Smooth muscle cell (in vitro differentiated cells): ENCODE data around the gene RALGAPB. TPM values are rescaled to one million over a fixed set of nuclear protein-coding genes. Genes with fewer than 3 reads are reported as not detected.

Source experiments
- DNase-seq: peaks from one replicate; lab custom pipeline; 2025; ENCODE audit not compliant: unreplicated experiment; lab: John Stamatoyannopoulos, UW
- H2AFZ ChIP-seq: fragments of 200-600 bp; sonication (generic); 2 replicates; pipeline ENCODE4 v1.6.0; 2016; ENCODE audit warnings: antibody characterized with exemption, low read depth, mild to moderate bottlenecking
- H3F3A ChIP-seq: fragments of 200-600 bp; sonication (generic); 2 replicates; pipeline ENCODE4 v1.6.0; 2017; ENCODE audit warnings: antibody characterized with exemption, low read depth
- H3K27ac ChIP-seq: fragments of 200-600 bp; sonication (generic); 2 replicates; pipeline ENCODE4 v1.5.1; 2016; ENCODE audit warnings: low read depth, mild to moderate bottlenecking
- H3K27me3 ChIP-seq: fragments of 200-600 bp; sonication (generic); 2 replicates; pipeline ENCODE4 v1.6.1; 2016; ENCODE audit warnings: low read depth, mild to moderate bottlenecking
- H3K36me3 ChIP-seq: fragments of 200-600 bp; sonication (generic); 2 replicates; pipeline ENCODE4 v1.5.1; 2016; ENCODE audit warnings: low read depth
- H3K4me1 ChIP-seq: fragments of 200-600 bp; sonication (generic); 2 replicates; pipeline ENCODE4 v1.5.1; 2016; ENCODE audit warnings: low read depth
- H3K4me2 ChIP-seq: fragments of 200-600 bp; sonication (generic); 2 replicates; pipeline ENCODE4 v1.6.0; 2016; ENCODE audit warnings: mild to moderate bottlenecking
- H3K4me3 ChIP-seq: fragments of 200-600 bp; sonication (generic); 2 replicates; pipeline ENCODE4 v1.5.1; 2016; ENCODE audit warnings: mild to moderate bottlenecking
- H3K79me2 ChIP-seq: fragments of 200-600 bp; sonication (generic); 2 replicates; pipeline ENCODE4 v1.6.0; 2016; ENCODE audit warnings: low read depth, mild to moderate bottlenecking
- H3K9ac ChIP-seq: fragments of 200-600 bp; sonication (generic); 2 replicates; pipeline ENCODE4 v1.6.0; 2016; ENCODE audit warnings: low read depth
- H3K9me3 ChIP-seq: fragments of 200-600 bp; sonication (generic); replicated peaks from 2 replicates; pipeline ENCODE4 v1.5.1; 2016; ENCODE audit warnings: low read depth
- H4K20me1 ChIP-seq: fragments of 200-600 bp; sonication (generic); 2 replicates; pipeline ENCODE4 v1.6.0; 2016; ENCODE audit warnings: low read depth
- WGBS: methylation state at CpG from one replicate; pipeline ENCODE4 v1.1.7; 2016; ENCODE audit warnings: low lambda C conversion rate; 5-methylcytosine and 5-hydroxymethylcytosine counted together
- polyA plus RNA-seq: library from polyadenylated mRNA; unstranded; fragments of >200 nt; fragmentation: Nextera tagmentation; extraction: Ambion mirVana; gene quantifications from 2 replicates; pipeline ENCODE4 v1.2.1, GENCODE V29; 2016
- total RNA-seq: library from RNA; depleted of rRNA; stranded (reverse); fragments of >200 nt; gene quantifications from 2 replicates; pipeline ENCODE4 v1.2.3, GENCODE V29; 2014
- TF ChIP-seq, protein P1 (sequence below): fragments of 200-600 bp; sonication (generic); IDR thresholded peaks from 2 replicates; pipeline ENCODE4 v1.5.1; 2017; ENCODE audit warnings: borderline replicate concordance, mild to moderate bottlenecking, antibody characterized with exemption; ENCODE audit not compliant: insufficient read depth, poor library complexity, severe bottlenecking

The RALGAPB gene
- total and polyA plus RNA-seq, 2 experiments from 2014 or later, result 8.9 to 43.2 TPM

DNA sequence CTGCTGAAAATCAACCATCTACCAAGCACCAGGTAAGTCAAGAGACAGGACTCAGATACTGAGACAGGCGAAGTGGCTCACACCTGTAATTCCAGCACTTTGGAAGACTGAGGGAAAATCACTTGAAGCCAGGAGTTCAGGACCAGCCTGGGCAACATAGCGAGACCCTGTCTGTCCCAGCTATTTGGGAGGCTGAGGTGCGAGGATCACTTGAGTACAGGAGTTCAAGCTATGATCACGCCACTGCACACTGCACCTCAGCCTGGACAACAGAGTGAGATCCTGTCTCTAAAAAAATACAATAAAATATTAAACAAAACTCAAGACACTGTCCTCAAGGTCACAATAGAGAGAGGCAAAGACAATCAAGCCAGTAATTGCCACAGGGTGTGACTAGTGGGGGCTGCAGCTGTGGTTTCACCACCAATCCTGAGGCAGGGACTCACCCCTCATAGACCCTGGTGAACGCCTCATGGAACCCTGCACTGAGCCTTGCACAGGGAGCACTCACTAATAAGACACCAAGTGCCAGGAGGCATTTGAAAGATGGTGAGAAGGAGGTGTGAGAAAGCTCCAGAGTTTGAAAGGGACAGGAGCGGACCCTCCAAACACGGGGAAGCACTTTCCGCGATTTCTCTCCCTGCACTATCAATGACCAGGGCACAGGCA is 39.2 kb upstream of the RALGAPB start:
- H3K4me3 ChIP-seq, result peak overlapping the region; percentile 66
- peaks cover 61% of the 10 kb centered on the region for H4K20me1 ChIP-seq
- no peaks in the 10 kb centered on the region for H3K9me3 ChIP-seq
- peak overlapping the region; percentile 68 for H3K9ac ChIP-seq
- no peak overlapping the region for H2AFZ ChIP-seq
- peak overlapping the region; percentile 97 for H3K4me2 ChIP-seq
- H3F3A ChIP-seq, result no peaks in the 10 kb centered on the region
- DNase-seq, result no peak
- TF ChIP-seq, protein P1, sequence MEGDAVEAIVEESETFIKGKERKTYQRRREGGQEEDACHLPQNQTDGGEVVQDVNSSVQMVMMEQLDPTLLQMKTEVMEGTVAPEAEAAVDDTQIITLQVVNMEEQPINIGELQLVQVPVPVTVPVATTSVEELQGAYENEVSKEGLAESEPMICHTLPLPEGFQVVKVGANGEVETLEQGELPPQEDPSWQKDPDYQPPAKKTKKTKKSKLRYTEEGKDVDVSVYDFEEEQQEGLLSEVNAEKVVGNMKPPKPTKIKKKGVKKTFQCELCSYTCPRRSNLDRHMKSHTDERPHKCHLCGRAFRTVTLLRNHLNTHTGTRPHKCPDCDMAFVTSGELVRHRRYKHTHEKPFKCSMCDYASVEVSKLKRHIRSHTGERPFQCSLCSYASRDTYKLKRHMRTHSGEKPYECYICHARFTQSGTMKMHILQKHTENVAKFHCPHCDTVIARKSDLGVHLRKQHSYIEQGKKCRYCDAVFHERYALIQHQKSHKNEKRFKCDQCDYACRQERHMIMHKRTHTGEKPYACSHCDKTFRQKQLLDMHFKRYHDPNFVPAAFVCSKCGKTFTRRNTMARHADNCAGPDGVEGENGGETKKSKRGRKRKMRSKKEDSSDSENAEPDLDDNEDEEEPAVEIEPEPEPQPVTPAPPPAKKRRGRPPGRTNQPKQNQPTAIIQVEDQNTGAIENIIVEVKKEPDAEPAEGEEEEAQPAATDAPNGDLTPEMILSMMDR, result no peak
- H3K27me3 ChIP-seq, result no peaks in the 10 kb centered on the region
- 89% methylated on average over 9 of the region's 9 CpGs for WGBS
- H3K4me1 ChIP-seq, result peaks cover 23% of the 10 kb centered on the region
- peaks cover 63% of the 10 kb centered on the region for H3K79me2 ChIP-seq
- peaks cover 11% of the 10 kb centered on the region for H3K36me3 ChIP-seq
- no peak overlapping the region for H3K27ac ChIP-seq

DNA sequence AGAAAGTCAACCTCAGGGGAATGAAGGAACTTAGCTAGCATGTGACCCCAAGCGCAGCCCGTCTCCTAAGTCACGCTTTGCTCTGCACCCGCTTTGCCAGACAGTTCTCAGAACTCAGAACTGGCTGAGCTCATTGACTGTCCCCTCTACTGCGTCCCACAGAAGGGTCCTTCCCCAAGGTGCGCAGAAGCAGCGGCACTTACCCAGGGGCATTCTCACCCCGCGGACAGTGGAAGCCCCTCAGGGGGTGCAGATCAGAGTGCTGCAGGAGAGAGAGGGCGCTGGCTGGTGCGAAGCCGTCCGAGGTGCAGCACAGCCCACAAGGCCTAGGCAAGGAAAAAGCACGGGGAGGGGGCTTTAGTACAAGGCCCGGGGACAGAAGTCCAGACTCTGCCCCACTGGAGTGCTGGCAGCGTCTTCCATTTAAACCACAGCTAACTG is 38.3 kb upstream of the RALGAPB start:
- H3F3A ChIP-seq, result no peaks in the 10 kb centered on the region
- peaks cover 57% of the 10 kb centered on the region for H3K79me2 ChIP-seq
- H3K27ac ChIP-seq, result peak overlapping the region; percentile 63
- no peak for DNase-seq
- no peaks in the 10 kb centered on the region for H3K9me3 ChIP-seq
- no peak overlapping the region for H2AFZ ChIP-seq
- H3K4me3 ChIP-seq, result peak overlapping the region; percentile 66
- WGBS, result 7% methylated on average over 16 of the region's 16 CpGs
- H4K20me1 ChIP-seq, result peaks cover 52% of the 10 kb centered on the region
- H3K27me3 ChIP-seq, result no peaks in the 10 kb centered on the region
- H3K4me2 ChIP-seq, result peak overlapping the region; percentile 97
- peaks cover 23% of the 10 kb centered on the region for H3K4me1 ChIP-seq
- H3K36me3 ChIP-seq, result peaks cover 11% of the 10 kb centered on the region
- H3K9ac ChIP-seq, result peak overlapping the region; percentile 68
- TF ChIP-seq, protein P1, result no peak

DNA sequence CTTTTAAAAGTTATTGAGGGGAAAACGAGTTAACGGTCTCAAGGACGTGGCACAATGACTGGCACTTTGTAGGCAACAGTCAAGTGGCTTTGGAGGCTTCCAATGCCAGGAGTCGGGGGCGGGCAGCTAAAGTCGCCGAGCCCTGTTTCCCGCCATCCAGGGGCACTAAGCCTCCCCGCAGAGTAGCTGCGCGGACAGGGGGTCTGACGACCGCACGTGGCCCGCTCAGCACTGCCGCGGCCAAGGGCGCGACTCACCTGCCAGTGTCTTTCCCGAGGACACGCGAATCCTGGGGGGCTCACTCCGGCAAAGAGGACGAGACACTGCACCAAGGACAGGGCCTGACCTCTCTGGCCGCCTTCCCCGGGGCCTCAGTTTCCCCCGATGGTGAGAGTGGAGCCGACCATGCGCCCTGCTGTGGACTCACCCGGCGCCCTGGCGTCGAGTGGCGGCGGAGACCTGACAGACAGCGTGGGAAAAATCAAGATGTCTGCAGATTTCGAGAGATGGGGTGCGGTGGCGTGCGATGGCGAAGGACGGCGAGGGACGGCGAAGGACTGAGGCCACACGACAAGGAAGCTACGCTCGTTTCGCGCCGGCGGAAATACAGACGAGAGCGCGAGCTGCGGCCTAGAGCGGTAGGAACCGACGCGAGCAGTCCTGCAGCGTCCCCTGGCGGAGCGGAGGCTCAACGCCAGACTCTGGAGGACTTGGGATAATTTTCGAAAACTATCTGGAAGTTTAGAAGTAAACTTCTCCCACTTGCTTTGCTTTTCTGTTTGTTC is 37.7 kb upstream of the RALGAPB start, which contains the start of gene SNHG17:
TSS of gene SNHG17 (minus strand) at position 559 of the 785 bp plus-strand sequence.
- TF ChIP-seq, protein P1, result peak; percentile 100
- Histone ChIP-seq H4K20me1 (peaks cover 46% of the 10 kb centered on the region), H3K79me2 (peaks cover 52% of the 10 kb centered on the region)

More for the DNA sequence above, 37.7 kb upstream of the RALGAPB start, which contains the start of gene SNHG17:
- no peaks in the 10 kb centered on the region for H3F3A ChIP-seq
- no peaks in the 10 kb centered on the region for H3K27me3 ChIP-seq
- peak within 1 kb of the TSS; percentile 63 for H3K27ac ChIP-seq
- 2% methylated on average over 64 of the region's 65 CpGs for WGBS
- H3K36me3 ChIP-seq, result peaks cover 11% of the 10 kb centered on the region
- no peaks in the 10 kb centered on the region for H3K9me3 ChIP-seq
- H3K4me3 ChIP-seq, result peak within 1 kb of the TSS; percentile 66
- peaks cover 23% of the 10 kb centered on the region for H3K4me1 ChIP-seq
- H2AFZ ChIP-seq, result peak within 1 kb of the TSS; percentile 89
- peak within 1 kb of the TSS; percentile 68 for H3K9ac ChIP-seq
- peak within 1 kb of the TSS; percentile 97 for H3K4me2 ChIP-seq
- peak; percentile 68 for DNase-seq
